Measurements from ENCODE around the gene GSS.

The GSS gene

DNA sequence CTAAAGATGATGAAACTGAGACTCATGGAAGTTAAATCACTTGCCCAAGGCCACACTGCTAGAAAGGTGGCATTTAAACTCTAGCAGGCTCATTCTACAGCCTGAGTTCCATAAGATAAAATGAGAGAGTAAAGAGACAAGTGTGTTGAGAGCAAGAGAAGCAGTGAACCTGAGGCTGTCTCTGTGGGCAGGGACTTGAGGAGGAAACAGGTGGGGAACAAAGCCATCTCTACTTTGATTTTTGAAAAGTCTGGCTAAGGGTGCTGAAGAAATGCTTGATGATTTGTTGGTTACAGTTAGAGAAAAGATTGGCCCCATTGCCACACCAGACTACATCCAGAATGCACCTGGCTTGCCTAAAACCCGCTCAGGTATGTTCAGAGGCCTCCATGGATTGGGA, 29.0 kb downstream of the GSS start:
- no peak overlapping the region for H3K23ac ChIP-seq (ENCODE audit: low read length in 2 of 2)
- H4K8ac ChIP-seq (ENCODE audit: low read length): no peak overlapping the region
- H3K4me1 ChIP-seq (ENCODE audit: control insufficient read depth, insufficient read depth, low read depth, low read length): peaks cover 12% of the 10 kb centered on the region
- no peak overlapping the region for H3K4me2 ChIP-seq (ENCODE audit: low read length, poor library complexity, severe bottlenecking)
- no peak overlapping the region for H3K9ac ChIP-seq (ENCODE audit: low read length)
- H2AFZ ChIP-seq (ENCODE audit: low read depth, low read length): no peak overlapping the region
- H2BK12ac ChIP-seq (ENCODE audit: low read length in 2 of 2): no peak overlapping the region
- H2BK5ac ChIP-seq (ENCODE audit: low read depth, low read length, poor library complexity, severe bottlenecking): no peak overlapping the region
- H4K91ac ChIP-seq (ENCODE audit: low read length): no peak overlapping the region
- no peak overlapping the region for H3K18ac ChIP-seq (ENCODE audit: low read depth in 1 of 2, low read length in 2 of 2)
- H3K27me3 ChIP-seq (ENCODE audit: control insufficient read depth in 1 of 2, insufficient read depth in 1 of 2, low read length in 2 of 2): no peaks in the 10 kb centered on the region
- H3K14ac ChIP-seq (ENCODE audit: low read length in 2 of 2): no peak overlapping the region
- no peak overlapping the region for H3K27ac ChIP-seq (ENCODE audit: low read length, poor library complexity, severe bottlenecking)
- peak overlapping the region; percentile 71 for H2AK5ac ChIP-seq (ENCODE audit: low read length, severe bottlenecking)
- H2BK120ac ChIP-seq (ENCODE audit: low read depth, low read length): no peak overlapping the region
- H2BK15ac ChIP-seq (ENCODE audit: low read depth, poor library complexity, severe bottlenecking): no peak overlapping the region
- H3K4ac ChIP-seq (ENCODE audit: low read depth in 1 of 2, low read length in 2 of 2): no peak overlapping the region
- peaks cover 53 to 79% of the 10 kb centered on the region in 2 experiments for H3K36me3 ChIP-seq (ENCODE audit: control insufficient read depth in 1 of 2, insufficient read depth in 2 of 2, low read depth in 1 of 2, low read length in 2 of 2)
- no peaks in the 10 kb centered on the region for H3K9me3 ChIP-seq (ENCODE audit: control insufficient read depth, low read length)
- 100% methylated on average over 1 of the region's 1 CpG for WGBS
- DNase-seq: no peak
- peaks cover 3% of the 10 kb centered on the region for H3K79me1 ChIP-seq (replicated peaks; ENCODE audit: low read length, poor library complexity, severe bottlenecking)
- no peak overlapping the region for H3K4me3 ChIP-seq (ENCODE audit: insufficient read depth in 1 of 2, low read depth in 1 of 2, low read length in 2 of 2)

DNA sequence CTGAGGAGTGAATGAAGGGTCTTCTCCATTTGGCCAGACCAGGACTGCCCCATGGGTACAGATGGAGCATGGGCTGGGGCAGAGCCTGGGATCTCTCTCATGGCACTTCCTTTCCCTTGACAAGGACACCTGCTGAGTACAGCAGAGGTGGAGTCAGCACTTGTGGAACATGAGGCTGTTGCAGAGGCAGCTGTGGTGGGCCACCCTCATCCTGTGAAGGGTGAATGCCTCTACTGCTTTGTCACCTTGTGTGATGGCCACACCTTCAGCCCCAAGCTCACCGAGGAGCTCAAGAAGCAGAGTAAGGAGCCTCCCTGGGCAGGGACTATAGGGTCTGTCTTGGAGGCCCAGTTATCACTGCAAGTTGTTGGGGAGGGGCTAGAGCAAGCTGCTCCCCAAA, 29.6 kb downstream of the GSS start:
- H2BK12ac ChIP-seq (ENCODE audit: low read length in 2 of 2): no peak overlapping the region
- H3K9me3 ChIP-seq (ENCODE audit: control insufficient read depth, low read length): no peaks in the 10 kb centered on the region
- H3K79me1 ChIP-seq (replicated peaks; ENCODE audit: low read length, poor library complexity, severe bottlenecking): peaks cover 6% of the 10 kb centered on the region
- no peak overlapping the region for H3K14ac ChIP-seq (ENCODE audit: low read length in 2 of 2)
- no peak overlapping the region for H2AFZ ChIP-seq (ENCODE audit: low read depth, low read length)
- no peak for DNase-seq
- H2BK15ac ChIP-seq (ENCODE audit: low read depth, poor library complexity, severe bottlenecking): no peak overlapping the region
- no peak overlapping the region for H2BK5ac ChIP-seq (ENCODE audit: low read depth, low read length, poor library complexity, severe bottlenecking)
- H3K23ac ChIP-seq (ENCODE audit: low read length in 2 of 2): no peak overlapping the region
- H3K9ac ChIP-seq (ENCODE audit: low read length): no peak overlapping the region
- no peak overlapping the region for H4K8ac ChIP-seq (ENCODE audit: low read length)
- no peak overlapping the region for H3K4ac ChIP-seq (ENCODE audit: low read depth in 1 of 2, low read length in 2 of 2)
- H3K4me2 ChIP-seq (ENCODE audit: low read length, poor library complexity, severe bottlenecking): no peak overlapping the region
- no peak overlapping the region for H3K18ac ChIP-seq (ENCODE audit: low read depth in 1 of 2, low read length in 2 of 2)
- H3K4me3 ChIP-seq (ENCODE audit: insufficient read depth in 1 of 2, low read depth in 1 of 2, low read length in 2 of 2): no peak overlapping the region
- H3K27ac ChIP-seq (ENCODE audit: low read length, poor library complexity, severe bottlenecking): no peak overlapping the region
- 88% methylated on average over 1 of the region's 1 CpG for WGBS
- no peak overlapping the region for H4K91ac ChIP-seq (ENCODE audit: low read length)
- peaks cover 53 to 75% of the 10 kb centered on the region in 2 experiments for H3K36me3 ChIP-seq (ENCODE audit: control insufficient read depth in 1 of 2, insufficient read depth in 2 of 2, low read depth in 1 of 2, low read length in 2 of 2)
- peaks cover 12% of the 10 kb centered on the region for H3K4me1 ChIP-seq (ENCODE audit: control insufficient read depth, insufficient read depth, low read depth, low read length)
- H2AK5ac ChIP-seq (ENCODE audit: low read length, severe bottlenecking): no peak overlapping the region
- H3K27me3 ChIP-seq (ENCODE audit: control insufficient read depth in 1 of 2, insufficient read depth in 1 of 2, low read length in 2 of 2): no peaks in the 10 kb centered on the region
- no peak overlapping the region for H2BK120ac ChIP-seq (ENCODE audit: low read depth, low read length)

DNA sequence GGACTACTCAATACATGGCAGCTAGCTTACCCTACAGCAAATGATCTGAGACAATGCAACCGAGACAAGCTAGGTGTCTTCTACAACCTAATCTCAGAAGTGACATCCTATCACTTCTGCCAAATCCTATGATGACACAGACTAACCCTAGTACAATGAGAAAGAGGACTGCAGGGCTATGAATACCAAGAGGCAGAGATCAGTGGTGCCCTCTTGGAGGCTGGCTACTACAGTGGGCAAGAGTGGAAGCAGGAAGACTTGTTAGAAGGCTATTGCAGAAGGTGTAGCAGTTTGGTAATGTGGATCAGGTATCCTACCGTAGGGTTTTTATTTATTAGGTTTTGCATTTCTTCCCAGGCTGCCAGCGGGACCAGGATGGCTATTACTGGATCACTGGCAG, 30.3 kb downstream of the GSS start:
- H3K4me3 ChIP-seq (ENCODE audit: insufficient read depth in 1 of 2, low read depth in 1 of 2, low read length in 2 of 2): no peak overlapping the region
- H2BK120ac ChIP-seq (ENCODE audit: low read depth, low read length): no peak overlapping the region
- H3K14ac ChIP-seq (ENCODE audit: low read length in 2 of 2): no peak overlapping the region
- no peaks in the 10 kb centered on the region for H3K9me3 ChIP-seq (ENCODE audit: control insufficient read depth, low read length)
- H2BK5ac ChIP-seq (ENCODE audit: low read depth, low read length, poor library complexity, severe bottlenecking): no peak overlapping the region
- no peak overlapping the region for H3K23ac ChIP-seq (ENCODE audit: low read length in 2 of 2)
- H3K4me2 ChIP-seq (ENCODE audit: low read length, poor library complexity, severe bottlenecking): no peak overlapping the region
- H4K8ac ChIP-seq (ENCODE audit: low read length): no peak overlapping the region
- peaks cover 58 to 75% of the 10 kb centered on the region in 2 experiments for H3K36me3 ChIP-seq (ENCODE audit: control insufficient read depth in 1 of 2, insufficient read depth in 2 of 2, low read depth in 1 of 2, low read length in 2 of 2)
- H2BK12ac ChIP-seq (ENCODE audit: low read length in 2 of 2): no peak overlapping the region
- 97% methylated on average over 2 of the region's 3 CpGs for WGBS
- H2AFZ ChIP-seq (ENCODE audit: low read depth, low read length): no peak overlapping the region
- no peaks in the 10 kb centered on the region for H3K27me3 ChIP-seq (ENCODE audit: control insufficient read depth in 1 of 2, insufficient read depth in 1 of 2, low read length in 2 of 2)
- H3K27ac ChIP-seq (ENCODE audit: low read length, poor library complexity, severe bottlenecking): no peak overlapping the region
- H2BK15ac ChIP-seq (ENCODE audit: low read depth, poor library complexity, severe bottlenecking): no peak overlapping the region
- DNase-seq: no peak
- peaks cover 6% of the 10 kb centered on the region for H3K79me1 ChIP-seq (replicated peaks; ENCODE audit: low read length, poor library complexity, severe bottlenecking)
- peaks cover 12% of the 10 kb centered on the region for H3K4me1 ChIP-seq (ENCODE audit: control insufficient read depth, insufficient read depth, low read depth, low read length)
- H2AK5ac ChIP-seq (ENCODE audit: low read length, severe bottlenecking): no peak overlapping the region
- H3K9ac ChIP-seq (ENCODE audit: low read length): no peak overlapping the region
- no peak overlapping the region for H3K18ac ChIP-seq (ENCODE audit: low read depth in 1 of 2, low read length in 2 of 2)
- no peak overlapping the region for H3K4ac ChIP-seq (ENCODE audit: low read depth in 1 of 2, low read length in 2 of 2)
- no peak overlapping the region for H4K91ac ChIP-seq (ENCODE audit: low read length)

DNA sequence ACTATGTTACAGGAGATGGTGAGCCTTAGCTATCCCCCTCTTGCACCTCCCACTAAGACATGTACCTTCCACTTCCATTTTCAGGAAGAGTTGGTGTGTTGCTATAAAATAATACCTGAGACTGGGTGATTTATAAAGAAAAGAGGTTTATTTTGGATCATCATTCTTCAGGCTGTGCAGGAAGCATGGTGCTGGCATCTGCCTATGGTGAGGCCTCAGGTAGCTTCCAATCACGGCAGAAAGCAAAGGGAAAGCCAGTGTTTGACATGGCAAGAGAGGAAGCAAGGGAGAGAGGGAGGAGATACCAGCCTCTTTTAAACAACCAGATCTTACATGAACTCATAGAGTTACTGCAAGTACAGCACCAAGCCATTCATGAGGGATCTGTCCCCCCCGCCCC, 32.2 kb downstream of the GSS start:
- no peak overlapping the region for H4K91ac ChIP-seq (ENCODE audit: low read length)
- H3K36me3 ChIP-seq (ENCODE audit: control insufficient read depth in 1 of 2, insufficient read depth in 2 of 2, low read depth in 1 of 2, low read length in 2 of 2): peaks cover 50 to 78% of the 10 kb centered on the region in 2 experiments
- H3K27ac ChIP-seq (ENCODE audit: low read length, poor library complexity, severe bottlenecking): peak overlapping the region; percentile 75
- no peak overlapping the region for H3K4ac ChIP-seq (ENCODE audit: low read depth in 1 of 2, low read length in 2 of 2)
- H3K27me3 ChIP-seq (ENCODE audit: control insufficient read depth in 1 of 2, insufficient read depth in 1 of 2, low read length in 2 of 2): no peaks in the 10 kb centered on the region
- no peak overlapping the region for H3K14ac ChIP-seq (ENCODE audit: low read length in 2 of 2)
- H3K23ac ChIP-seq (ENCODE audit: low read length in 2 of 2): no peak overlapping the region
- peak overlapping the region; percentile 86 for H2AK5ac ChIP-seq (ENCODE audit: low read length, severe bottlenecking)
- no peak overlapping the region for H3K4me2 ChIP-seq (ENCODE audit: low read length, poor library complexity, severe bottlenecking)
- no peaks in the 10 kb centered on the region for H3K9me3 ChIP-seq (ENCODE audit: control insufficient read depth, low read length)
- H2BK5ac ChIP-seq (ENCODE audit: low read depth, low read length, poor library complexity, severe bottlenecking): no peak overlapping the region
- H2BK120ac ChIP-seq (ENCODE audit: low read depth, low read length): no peak overlapping the region
- no peak overlapping the region for H2BK12ac ChIP-seq (ENCODE audit: low read length in 2 of 2)
- no peak overlapping the region for H4K8ac ChIP-seq (ENCODE audit: low read length)
- no peak overlapping the region for H2BK15ac ChIP-seq (ENCODE audit: low read depth, poor library complexity, severe bottlenecking)
- H3K18ac ChIP-seq (ENCODE audit: low read depth in 1 of 2, low read length in 2 of 2): no peak overlapping the region
- peaks cover 12% of the 10 kb centered on the region for H3K4me1 ChIP-seq (ENCODE audit: control insufficient read depth, insufficient read depth, low read depth, low read length)
- no peak for DNase-seq
- no peak overlapping the region for H3K9ac ChIP-seq (ENCODE audit: low read length)
- peaks cover 9% of the 10 kb centered on the region for H3K79me1 ChIP-seq (replicated peaks; ENCODE audit: low read length, poor library complexity, severe bottlenecking)
- H3K4me3 ChIP-seq (ENCODE audit: insufficient read depth in 1 of 2, low read depth in 1 of 2, low read length in 2 of 2): no peak overlapping the region
- H2AFZ ChIP-seq (ENCODE audit: low read depth, low read length): no peak overlapping the region
- 100% methylated on average over 1 of the region's 2 CpGs for WGBS

Measured in mesenchymal stem cell (in vitro differentiated cells and primary cell).